DMS79 treated with DMSO at 0.1 percent for 48 hours (cell line): ENCODE data around the gene LHX3.
A peak's percentile ranks its signal among the peaks of the same experiment; 100 is the strongest.
"Not testable (repeated sequence)": the region's sequence is repeated elsewhere in the genome, so short reads cannot be mapped to it uniquely, and the experiment has no call there.

Experiments used
- DNase-seq: peaks from one replicate; lab custom pipeline; 2025; lab: John Stamatoyannopoulos, UW

LHX3 gene

DNA sequence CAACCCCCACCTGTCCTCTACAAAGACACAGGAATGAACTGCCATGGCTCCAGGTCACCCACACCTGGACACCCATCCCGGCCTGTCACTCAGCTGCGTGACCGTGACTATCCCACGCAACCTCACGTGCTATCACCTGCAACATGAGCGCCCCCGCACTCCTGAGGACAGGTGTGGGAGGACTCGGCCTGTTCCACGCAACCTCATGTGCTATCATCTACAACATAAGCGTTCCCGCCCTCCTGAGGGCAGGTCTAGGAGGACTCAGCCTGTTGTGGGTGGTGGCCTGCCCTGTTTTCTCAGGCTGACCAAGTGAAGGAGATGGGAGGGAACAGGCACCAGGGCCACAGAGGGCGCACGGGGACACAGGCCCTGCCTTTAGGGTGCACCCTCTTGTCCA lies 36.6 kb upstream of the LHX3 start:
- DNase-seq: no peak

DNA sequence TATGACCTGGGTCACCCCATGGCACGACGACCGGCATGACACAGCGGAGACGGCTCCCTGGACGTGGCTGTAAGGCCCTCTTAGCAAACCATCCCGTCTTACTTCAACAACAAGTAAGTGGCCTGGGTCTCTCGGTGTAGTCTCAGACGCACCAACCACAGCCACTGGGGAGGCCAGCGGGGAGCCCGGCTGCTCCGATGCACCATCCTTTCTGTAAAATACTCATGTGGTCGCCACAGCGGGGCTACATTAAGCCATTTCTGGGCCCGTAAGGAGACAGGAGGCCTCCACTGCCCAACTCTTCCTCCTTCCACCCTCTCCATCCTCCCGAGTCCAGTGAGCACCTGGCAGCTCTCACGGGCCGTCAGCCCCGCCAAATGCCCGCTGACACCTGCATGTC lies 36.0 kb upstream of the LHX3 start:
- DNase-seq: no peak

DNA sequence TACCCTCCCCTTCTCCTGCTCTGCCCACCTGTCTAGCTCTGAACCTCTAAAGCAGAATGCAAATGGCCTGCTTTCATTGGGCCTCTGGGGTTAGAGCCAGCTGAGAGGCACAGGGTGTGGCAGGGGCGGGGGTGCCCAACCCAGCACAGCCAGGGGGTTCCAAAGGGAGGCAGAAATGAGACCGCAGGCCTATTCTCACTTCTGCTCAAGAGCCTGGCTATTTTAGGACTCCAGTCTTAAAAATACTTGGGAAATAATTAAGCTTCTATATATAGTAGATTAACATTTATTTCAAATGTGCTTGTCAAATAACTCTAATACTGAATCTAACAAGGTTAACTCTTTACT lies 35.0 kb upstream of the LHX3 start:
- no peak for DNase-seq

DNA sequence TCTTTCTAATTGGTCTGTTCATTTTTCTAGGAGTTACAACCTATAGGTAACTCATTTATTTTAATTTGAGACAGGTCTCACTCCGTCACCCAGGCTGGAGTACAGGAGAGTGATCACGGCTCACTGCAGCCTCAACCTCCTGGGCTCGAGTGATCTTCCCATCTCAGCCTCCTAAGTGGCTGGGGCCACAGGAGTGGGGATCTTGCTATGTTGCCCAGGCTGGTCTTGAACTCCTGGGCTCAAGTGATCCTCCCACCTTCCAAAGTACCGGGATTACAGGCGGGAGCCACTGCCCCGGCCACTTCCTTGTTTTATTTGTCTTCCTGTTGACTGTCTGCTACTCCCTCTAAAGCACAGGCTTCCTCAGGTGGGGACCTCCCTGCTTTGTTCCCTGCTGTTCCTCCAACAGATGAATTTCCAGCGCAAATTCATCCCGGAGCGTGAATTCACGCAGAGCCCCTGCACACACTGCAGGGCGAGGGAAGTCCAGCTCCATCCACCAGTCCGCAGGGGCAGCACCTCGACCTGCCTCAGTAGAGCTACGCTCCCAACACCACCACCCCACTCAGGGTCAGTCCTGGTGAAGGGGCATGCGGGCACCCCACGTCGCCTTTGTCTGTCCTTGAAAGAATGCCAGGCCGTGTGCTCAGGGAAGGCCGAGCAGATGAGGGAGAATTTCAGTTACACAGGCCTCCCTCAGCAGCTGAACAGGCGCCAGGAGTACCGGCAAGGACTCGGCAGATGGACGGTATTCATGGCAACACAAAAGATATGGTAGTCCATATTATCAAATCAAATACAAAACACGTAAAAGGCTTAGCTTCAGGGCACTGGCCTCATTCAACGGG lies 34.4 kb upstream of the LHX3 start:
- no peak for DNase-seq

DNA sequence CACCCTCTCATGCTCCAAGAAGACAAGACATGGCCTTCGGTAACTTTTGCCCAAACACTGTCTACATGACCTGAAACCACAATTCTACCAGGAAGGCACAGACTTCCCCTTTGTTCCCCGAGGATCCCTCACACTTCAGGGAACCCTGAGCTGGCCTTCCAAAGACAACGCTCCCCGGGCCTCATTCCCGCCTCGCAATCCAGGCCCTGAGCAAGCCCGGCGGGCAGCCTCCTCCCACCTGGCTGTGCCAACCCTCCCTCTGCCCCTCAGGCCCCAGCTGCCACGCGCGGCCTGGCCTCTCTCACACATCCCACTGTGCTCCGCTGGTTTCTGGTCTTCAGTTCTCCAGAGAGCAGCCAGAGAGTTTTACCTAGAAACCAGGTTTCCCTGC lies 33.4 kb upstream of the LHX3 start:
- no peak for DNase-seq

DNA sequence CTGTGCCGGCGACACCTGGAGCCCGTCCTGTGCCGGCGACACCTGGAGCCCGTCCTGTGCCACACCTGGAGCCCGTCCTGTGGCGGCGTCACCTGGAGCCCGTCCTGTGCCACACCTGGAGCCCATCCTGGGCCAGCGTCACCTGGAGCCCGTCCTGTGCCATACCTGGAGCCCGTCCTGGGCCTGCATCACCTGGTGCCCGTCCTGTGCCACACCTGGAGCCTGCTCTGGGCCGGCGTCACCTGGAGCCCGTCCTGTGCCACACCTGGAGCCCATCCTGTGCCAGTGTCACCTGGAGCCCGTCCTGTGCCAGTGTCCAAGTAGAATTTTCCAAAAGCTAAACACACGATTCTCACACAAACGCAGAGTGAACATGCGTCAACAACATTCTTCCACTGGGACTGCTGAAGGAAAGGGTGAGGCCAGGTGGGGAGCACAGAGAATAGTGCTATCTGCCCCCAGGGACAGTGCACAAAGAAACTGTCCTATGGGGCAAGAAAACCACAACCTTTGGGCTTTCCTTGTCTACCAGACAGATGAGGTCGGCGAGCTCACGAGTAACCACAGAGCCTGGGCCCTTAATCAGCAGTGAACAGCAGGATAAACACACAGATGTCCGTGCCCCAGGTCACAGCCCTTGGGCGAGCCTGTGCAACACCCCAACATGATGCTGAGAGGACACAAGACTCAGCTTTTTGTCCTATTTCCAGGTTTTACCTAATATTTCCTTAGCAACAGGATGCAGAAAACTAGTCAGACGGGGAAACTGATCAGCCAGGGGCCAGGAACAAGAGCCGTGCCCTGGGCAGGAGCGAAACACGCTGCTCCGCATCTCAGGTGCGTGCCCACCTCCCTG lies 32.8 kb upstream of the LHX3 start:
- DNase-seq: no peak

DNA sequence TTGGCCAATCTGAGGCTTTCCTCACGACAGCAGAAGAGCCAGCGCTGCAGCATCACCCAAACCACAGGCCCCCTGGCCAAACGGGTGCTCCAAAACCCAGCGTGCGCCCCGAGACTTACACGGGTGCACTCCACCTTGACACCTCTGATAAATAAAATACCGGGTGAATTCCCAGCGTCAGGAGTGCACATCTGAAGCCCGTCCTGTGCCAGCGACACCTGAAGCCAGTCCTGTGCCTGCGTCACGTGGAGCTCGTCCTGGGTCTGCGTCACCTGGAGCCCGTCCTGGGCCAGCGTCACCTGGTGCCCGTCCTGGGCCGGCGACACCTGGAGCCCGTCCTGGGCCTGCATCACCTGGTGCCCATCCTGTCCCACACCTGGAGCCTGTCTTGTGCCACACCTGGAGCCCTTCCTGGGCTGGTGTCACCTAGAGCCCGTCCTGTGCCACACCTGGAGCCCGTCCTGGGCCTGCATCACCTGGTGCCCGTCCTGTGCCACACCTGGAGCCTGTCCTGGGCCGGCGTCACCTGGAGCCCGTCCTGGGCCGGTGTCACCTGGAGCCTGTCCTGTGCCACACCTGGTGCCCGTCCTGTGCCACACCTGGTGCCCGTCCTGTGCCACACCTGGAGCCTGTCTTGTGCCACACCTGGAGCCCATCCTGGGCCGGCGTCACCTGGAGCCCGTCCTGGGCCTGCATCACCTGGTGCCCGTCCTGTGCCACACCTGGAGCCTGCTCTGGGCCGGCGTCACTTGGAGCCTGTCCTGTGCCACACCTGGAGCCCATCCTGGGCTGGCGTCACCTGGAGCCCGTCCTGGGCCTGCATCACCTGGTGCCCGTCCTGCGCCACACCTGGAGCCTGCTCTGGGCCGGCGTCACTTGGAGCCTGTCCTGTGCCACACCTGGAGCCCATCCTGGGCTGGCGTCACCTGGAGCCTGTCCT lies 31.8 kb upstream of the LHX3 start:
- DNase-seq: not testable (repeated sequence)

GRCh38 chr9:136235709-136236455 lies 31.0 kb upstream of the LHX3 start:
- no peak for DNase-seq

- DNase-seq: no peak
Measured at GRCh38 chr9:136235171-136235570, 30.2 kb upstream of the LHX3 start.

DNA sequence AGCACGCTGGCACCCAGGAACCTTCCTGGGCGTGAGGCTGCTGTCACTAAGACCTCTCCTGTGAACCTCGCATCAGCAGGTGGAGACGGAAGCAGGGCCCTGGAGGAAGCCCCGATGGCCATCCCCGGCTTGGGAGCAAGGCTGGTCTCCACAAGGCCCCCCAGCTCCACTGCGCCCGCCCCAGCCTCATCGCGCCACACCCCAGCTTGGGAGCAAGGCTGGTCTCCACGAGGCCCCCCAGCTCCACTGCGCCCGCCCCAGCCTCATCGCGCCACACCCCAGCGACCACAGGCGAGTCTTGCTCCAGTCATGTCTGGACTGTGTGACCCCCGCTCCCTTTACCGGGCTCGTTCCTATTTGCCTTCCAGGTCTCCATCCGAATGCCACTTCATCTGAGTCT lies 29.7 kb upstream of the LHX3 start:
- DNase-seq: no peak

- DNase-seq: no peak
Measured at GRCh38 chr9:136233868-136234267, 28.9 kb upstream of the LHX3 start.

GRCh38 chr9:136233411-136233810 lies 28.5 kb upstream of the LHX3 start:
- peak; percentile 27 for DNase-seq

GRCh38 chr9:136232969-136233368 lies 28.0 kb upstream of the LHX3 start:
- DNase-seq: peak; percentile 23

- DNase-seq: no peak
Measured at GRCh38 chr9:136231478-136232297, 26.8 kb upstream of the LHX3 start.

GRCh38 chr9:136230773-136231172 lies 25.8 kb upstream of the LHX3 start:
- no peak for DNase-seq

DNA sequence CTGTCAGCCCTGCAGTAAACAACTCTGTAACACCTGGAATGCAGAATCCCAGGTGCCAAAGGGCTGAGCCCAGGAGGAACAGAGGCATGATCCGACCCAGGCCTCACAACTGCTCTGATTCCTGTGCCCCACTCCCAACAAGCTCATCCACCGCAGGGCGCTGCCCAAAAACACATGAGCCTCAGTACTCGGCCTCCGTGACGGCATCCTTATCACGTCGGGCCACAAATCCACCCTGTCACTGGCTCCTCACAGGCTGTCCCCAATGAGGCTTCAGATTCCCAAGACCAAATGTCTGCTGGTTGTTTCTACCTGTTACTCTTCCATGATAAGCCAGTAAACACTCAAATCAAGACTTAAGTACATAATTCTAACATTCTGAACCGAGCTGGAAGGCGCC lies 25.4 kb upstream of the LHX3 start:
- DNase-seq: no peak

DNA sequence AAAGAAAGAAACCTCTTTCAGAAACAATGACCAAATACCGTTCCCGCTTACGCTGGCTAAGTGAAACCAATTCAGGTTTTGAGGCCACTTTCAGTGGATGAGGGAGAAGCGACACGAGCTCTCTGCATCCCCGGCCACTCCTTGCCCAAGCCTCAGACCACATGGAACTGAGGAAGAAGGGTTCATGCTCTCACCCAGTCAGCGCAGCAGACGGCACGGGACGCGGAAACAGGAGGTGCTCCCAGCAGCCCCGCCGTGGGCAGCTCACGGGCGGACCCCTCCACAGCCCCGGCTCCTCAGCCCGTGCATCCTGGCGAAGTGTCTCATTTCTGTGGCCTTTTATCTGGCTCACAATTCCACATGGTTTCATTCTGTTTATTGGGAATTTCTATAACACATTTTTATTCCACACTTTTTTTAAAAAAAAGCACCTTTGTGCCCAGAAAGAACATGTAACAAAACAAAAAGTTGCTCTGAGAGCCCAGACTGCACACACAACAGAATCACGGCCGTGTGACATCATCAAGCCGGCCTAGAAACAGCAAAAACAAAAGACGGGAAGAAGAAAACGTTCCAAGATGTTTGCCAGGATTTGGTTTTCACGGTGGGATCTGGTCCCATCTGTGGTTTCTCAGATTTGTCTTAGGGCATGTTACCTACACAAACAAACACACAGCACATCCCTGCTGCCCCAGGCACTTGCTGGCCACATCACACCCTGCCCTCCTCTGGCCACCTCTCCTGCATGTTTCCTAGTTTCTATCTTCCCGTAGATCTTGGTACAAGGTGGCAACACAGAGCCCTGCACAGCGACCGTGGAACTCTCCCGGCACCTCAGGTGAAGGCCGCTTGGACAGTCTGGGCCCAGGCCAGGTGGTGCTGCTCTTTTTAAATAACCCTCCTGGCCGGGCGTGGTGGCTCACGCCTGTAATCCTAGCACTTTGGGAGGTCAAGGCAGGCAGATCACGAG lies 24.5 kb upstream of the LHX3 start:
- no peak for DNase-seq

DNA sequence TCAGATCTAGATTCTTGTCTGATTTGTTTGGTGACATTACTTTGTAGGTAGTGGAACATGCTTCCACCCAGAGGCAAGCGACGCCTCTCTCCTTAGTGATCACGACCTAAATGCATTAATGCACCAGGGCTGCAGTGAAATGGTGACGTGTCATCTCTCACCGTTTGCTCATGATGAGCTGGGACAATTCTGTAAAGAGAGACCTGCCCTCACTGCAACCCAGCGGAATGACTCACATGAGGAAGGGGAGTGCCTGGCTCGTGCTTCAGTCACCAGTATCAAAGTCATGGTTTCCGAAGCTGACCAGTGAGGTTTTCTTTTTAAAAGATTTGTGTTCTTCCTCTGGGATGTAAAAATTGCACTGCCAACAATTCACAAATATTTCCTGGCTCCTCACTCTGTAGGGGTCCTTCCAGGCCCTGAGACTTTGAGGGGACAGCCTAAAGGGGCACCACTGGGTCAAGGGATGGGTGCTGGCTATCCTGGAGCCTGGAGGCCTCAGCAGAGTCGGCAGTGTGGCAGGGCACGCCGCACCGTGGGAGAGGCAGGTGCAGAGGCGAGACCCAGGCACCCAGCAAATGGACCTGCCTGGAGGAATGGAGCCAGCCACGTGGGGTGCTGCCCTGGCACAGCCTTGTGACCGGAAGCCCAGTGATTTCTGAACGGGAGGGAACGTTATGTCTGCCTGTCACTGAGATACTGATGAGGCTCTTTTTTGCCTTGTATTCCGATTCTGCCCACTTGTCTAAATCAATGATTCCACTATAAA lies 23.4 kb upstream of the LHX3 start:
- no peak for DNase-seq
